Measurements from ENCODE around the gene XCL2. TPM values are rescaled to one million over a fixed set of nuclear protein-coding genes. Genes with fewer than 3 reads are reported as not detected.
"Not testable (repeated sequence)": the region's sequence is repeated elsewhere in the genome, so short reads cannot be mapped to it uniquely, and the experiment has no call there.

XCL2 gene
- total RNA-seq, 2 donors from 2014 or later, result not detected

DNA sequence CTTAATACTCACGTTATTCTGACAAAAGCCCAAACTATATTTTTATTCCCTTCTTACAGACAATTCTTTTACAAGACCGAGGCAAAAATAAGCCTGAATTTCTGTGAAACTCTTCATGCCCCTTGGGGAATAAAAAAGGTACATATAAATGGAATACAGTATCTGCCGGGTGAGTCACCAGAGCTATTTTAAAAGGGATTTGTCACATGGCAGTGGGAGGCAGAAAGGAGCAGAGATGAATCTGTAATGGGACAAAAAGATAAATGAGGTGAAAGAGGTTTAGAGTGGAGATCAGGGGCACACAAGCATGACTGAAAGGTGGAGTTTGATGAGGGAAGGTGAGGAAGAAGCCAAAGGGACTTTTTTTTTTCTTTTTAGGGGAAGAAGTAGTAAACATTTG is 41.4 kb upstream of the XCL2 start:
- Histone ChIP-seq H3K27me3 (no peaks in the 10 kb centered on the region), H3K27ac (no peak overlapping the region), H3K4me1 (no peaks in the 10 kb centered on the region), H3K36me3 (replicated peaks in 1 of 2; ENCODE audit: insufficient read depth in 1 of 2, low read depth in 2 of 2) (no peaks in the 10 kb centered on the region), H3K4me3 (no peak overlapping the region), H3K9me3 (no peaks in the 10 kb centered on the region)
- TF ChIP-seq POLR2A (IDR thresholded peaks at IDR 0.05), result no peak
- TF ChIP-seq, protein P1, sequence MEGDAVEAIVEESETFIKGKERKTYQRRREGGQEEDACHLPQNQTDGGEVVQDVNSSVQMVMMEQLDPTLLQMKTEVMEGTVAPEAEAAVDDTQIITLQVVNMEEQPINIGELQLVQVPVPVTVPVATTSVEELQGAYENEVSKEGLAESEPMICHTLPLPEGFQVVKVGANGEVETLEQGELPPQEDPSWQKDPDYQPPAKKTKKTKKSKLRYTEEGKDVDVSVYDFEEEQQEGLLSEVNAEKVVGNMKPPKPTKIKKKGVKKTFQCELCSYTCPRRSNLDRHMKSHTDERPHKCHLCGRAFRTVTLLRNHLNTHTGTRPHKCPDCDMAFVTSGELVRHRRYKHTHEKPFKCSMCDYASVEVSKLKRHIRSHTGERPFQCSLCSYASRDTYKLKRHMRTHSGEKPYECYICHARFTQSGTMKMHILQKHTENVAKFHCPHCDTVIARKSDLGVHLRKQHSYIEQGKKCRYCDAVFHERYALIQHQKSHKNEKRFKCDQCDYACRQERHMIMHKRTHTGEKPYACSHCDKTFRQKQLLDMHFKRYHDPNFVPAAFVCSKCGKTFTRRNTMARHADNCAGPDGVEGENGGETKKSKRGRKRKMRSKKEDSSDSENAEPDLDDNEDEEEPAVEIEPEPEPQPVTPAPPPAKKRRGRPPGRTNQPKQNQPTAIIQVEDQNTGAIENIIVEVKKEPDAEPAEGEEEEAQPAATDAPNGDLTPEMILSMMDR (IDR thresholded peaks at IDR 0.05), result no peak
- ATAC-seq (no peak), DNase-seq (no peak)
- intact Hi-C loops (cut with DNase I), result no loop called here
- 64 to 66% methylated on average over 3 of the region's 3 CpGs for WGBS, 2 donors

DNA sequence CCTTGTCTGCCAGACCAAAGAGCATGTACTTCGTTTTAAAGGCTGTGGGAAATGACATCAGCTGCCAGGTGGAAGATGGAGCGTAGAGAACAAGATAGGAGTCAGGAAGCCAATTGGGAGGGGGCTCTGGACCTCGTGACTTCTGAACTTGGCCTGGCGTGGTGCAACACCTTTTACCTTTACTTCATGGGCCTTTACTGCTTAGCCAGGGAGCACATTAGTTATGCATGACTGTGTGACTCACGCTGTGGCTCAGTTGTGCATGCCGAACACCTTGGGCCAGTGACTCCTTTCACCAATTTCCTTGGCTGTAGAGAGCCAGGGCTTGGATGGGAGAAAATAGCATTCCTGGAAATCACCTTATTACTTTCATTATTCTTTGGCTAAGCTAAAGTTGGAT is 39.8 kb upstream of the XCL2 start:
- Histone ChIP-seq H3K27ac (no peak overlapping the region), H3K4me1 (no peaks in the 10 kb centered on the region), H3K36me3 (replicated peaks in 1 of 2; ENCODE audit: insufficient read depth in 1 of 2, low read depth in 2 of 2) (no peaks in the 10 kb centered on the region), H3K27me3 (no peaks in the 10 kb centered on the region), H3K9me3 (no peaks in the 10 kb centered on the region), H3K4me3 (no peak overlapping the region)
- TF ChIP-seq, protein P1 (IDR thresholded peaks at IDR 0.05), result no peak
- no peak for TF ChIP-seq POLR2A (IDR thresholded peaks at IDR 0.05)
- DNase-seq, result no peak
- intact Hi-C loops (cut with DNase I), result no loop called here
- WGBS, 2 donors, result 79 to 85% methylated on average over 6 of the region's 6 CpGs
- ATAC-seq, result no peak

DNA sequence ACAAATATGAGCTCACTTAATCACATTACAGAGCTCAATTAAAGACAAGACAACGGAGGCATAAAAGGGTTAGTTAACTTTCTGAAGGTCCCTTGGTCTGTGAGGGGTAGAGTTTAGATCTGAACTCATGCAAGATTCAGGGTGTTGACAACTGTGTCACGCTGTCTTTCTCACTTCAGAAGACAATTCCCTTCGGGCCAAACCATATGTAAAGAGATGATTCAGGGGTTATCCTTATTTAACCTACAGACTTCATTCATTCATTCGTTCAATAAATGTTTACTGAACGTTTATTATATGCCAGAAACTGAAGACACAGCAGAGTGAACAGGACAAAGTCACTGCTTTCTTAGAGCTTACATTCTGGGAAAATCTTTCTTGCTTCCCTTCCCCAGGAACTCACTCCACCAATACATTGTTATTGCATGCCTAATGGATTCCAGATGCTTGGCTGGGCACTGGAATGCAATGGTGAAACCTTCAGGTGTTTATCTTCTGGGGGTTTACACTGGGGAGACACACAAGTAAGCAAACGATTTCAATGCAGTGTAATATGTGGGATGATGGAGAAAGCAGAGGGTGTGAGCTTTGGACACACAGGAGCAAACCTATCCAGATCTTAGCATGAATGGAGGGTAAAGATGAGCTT is 39.0 kb upstream of the XCL2 start:
- DNase-seq (no peak), ATAC-seq (no peak)
- H3K9me3 ChIP-seq, result no peaks in the 10 kb centered on the region
- intact Hi-C loops (cut with DNase I), result no loop called here
- no peaks in the 10 kb centered on the region for H3K27me3 ChIP-seq
- H3K27ac ChIP-seq, result no peak overlapping the region
- no peaks in the 10 kb centered on the region for H3K36me3 ChIP-seq (replicated peaks in 1 of 2; ENCODE audit: insufficient read depth in 1 of 2, low read depth in 2 of 2)
- H3K4me1 ChIP-seq, result no peaks in the 10 kb centered on the region
- WGBS, 2 donors, result 60 to 61% methylated on average over 6 of the region's 6 CpGs
- no peak overlapping the region for H3K4me3 ChIP-seq
- TF ChIP-seq, protein P1 (IDR thresholded peaks at IDR 0.05), result no peak
- TF ChIP-seq POLR2A (IDR thresholded peaks at IDR 0.05), result no peak

DNA sequence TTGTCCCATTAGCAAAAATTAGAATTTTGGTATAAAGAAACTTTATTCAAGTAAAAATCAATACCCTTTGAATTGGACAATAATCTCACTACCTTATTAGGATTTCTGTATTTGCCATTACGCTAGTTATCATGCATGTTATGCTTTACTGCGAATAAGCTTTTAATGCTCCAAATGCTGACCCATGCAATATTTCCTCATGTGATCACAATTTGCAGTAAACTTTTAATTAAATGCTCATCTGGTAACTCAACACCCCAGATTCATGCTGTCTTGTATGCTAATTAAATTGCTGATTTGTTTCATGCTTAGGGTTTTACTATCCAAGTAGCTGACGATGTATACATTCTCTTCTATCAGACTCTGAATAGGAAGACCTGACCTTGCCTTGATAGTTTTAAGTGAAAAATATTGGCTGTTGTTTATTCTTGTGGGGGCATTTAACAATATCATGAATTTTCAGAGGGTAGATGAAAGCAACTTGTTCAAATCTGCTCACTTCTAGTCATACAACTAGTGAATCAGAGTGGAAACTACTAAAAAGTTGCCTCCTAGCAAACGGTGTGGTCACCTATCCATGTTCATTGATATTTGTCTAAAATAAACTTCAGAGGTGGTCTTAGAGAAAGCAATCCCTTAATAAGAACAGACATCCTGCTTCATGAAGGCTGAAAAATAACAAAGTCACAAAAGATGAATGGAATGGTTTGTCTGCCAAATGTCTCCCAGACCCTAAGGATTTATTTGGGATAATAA is 38.2 kb upstream of the XCL2 start:
- Histone ChIP-seq H3K9me3 (no peaks in the 10 kb centered on the region), H3K27ac (no peak overlapping the region), H3K4me3 (no peak overlapping the region), H3K36me3 (replicated peaks in 1 of 2; ENCODE audit: insufficient read depth in 1 of 2, low read depth in 2 of 2) (no peaks in the 10 kb centered on the region), H3K4me1 (no peaks in the 10 kb centered on the region), H3K27me3 (no peaks in the 10 kb centered on the region)
- intact Hi-C loops (cut with DNase I), result no loop called here
- ATAC-seq (no peak), DNase-seq (no peak)
- TF ChIP-seq POLR2A (IDR thresholded peaks at IDR 0.05), result no peak
- TF ChIP-seq, protein P1 (IDR thresholded peaks at IDR 0.05), result no peak
- WGBS, 2 donors, result 85 to 87% methylated on average over 4 of the region's 4 CpGs

DNA sequence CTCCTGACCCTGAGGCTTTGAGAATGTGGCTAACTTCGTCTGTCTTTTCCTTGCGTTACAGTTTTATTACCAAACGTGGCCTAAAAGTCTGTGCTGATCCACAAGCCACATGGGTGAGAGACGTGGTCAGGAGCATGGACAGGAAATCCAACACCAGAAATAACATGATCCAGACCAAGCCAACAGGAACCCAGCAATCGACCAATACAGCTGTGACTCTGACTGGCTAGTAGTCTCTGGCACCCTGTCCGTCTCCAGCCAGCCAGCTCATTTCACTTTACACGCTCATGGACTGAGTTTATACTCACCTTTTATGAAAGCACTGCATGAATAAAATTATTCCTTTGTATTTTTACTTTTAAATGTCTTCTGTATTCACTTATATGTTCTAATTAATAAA is 37.2 kb upstream of the XCL2 start:
- ATAC-seq; H3K36me3 ChIP-seq (replicated peaks in 1 of 2; ENCODE audit: insufficient read depth in 1 of 2, low read depth in 2 of 2); H3K9me3 ChIP-seq; H3K27ac ChIP-seq; H3K4me1 ChIP-seq; DNase-seq; H3K27me3 ChIP-seq; H3K4me3 ChIP-seq; intact Hi-C loops (cut with DNase I): not testable (repeated sequence)
- WGBS, 2 donors, result 66 to 76% methylated on average over 7 of the region's 7 CpGs

DNA sequence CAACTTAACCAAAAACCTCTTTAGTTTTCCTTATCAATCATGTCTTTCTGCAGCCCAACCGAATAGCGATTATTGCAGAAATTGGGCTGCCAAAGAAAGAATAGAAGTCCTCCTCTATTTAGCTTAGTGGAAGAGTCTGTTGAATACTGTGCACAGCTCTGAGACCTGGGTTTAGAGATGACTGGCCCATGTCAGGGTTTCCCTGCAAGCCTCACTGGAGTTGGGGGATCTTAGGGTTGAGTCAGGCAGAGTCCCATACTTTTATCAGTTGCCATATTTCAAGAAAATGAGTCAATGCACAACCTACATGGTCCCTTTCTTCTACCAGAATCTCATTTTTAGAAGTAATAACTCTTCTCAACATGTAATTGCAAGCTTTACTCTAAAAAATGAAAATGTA is 36.5 kb upstream of the XCL2 start:
- H3K36me3 ChIP-seq (replicated peaks in 1 of 2; ENCODE audit: insufficient read depth in 1 of 2, low read depth in 2 of 2); H3K27ac ChIP-seq; H3K4me1 ChIP-seq; H3K9me3 ChIP-seq; ATAC-seq; DNase-seq; intact Hi-C loops (cut with DNase I); H3K27me3 ChIP-seq; H3K4me3 ChIP-seq: not testable (repeated sequence)
- WGBS, 2 donors, result 77 to 94% methylated on average over 2 of the region's 2 CpGs

DNA sequence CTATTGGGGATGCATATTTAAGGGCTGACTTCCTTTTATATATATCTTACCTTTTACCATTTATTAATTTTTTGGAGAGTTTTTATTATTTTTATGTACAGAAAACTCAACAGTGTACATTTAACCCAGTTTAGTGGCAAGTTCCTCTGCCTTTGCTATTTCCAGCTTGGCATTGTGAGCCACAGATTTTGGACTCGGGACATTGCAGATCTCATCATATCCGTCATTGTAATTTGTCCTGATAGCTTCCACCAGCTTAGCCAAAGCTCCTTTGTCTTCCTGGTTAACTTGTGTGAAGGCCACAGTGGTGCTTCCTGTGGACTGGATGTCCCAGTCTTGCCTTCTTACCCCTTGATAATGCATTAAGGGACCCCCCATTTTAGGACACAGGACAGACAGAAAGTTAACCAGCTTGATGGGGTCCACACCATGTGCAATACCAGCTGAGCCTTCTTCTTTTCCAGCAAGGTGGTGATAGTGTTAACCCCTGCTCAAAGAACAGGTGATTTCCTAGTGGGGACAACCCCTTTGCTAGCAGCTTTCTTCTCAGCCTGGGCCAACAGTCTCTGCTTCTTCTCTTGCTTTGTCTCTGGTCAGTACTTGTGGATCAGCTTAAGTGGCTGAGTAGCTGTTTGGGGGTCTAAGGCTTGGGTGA is 34.9 kb upstream of the XCL2 start:
- WGBS, 2 donors, result 73 to 78% methylated on average over 2 of the region's 2 CpGs
- intact Hi-C loops (cut with DNase I); ATAC-seq; H3K9me3 ChIP-seq; H3K36me3 ChIP-seq (replicated peaks in 1 of 2; ENCODE audit: insufficient read depth in 1 of 2, low read depth in 2 of 2); H3K4me3 ChIP-seq; H3K4me1 ChIP-seq; H3K27me3 ChIP-seq; DNase-seq; H3K27ac ChIP-seq: not testable (repeated sequence)

DNA sequence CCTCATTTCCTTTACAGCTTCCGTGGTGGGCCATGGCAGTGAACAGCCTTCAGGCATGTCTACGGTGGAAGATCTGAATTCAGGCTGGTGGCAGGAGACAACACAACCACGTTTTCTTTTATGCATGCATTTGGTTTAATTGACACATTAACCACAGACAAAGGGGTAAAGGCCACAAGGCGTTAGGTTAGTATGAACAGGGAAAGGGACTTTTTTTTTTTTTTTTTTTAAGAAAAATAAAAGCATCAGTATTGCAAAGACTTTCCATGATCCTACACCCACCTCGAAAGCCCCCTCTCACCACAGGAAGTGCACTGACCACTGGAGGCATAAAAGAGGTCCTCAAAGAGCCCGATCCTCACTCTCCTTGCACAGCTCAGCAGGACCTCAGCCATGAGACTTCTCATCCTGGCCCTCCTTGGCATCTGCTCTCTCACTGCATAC is 32.5 kb upstream of the XCL2 start, which contains the start of gene XCL1:
Gene XCL1, plus strand, starts transcription at position 361 of the 444 bp plus-strand sequence. Its CDS starts 33 bp downstream, at position 394.
- 64% methylated on average over 3 to 4 of the region's 6 CpGs for WGBS, 2 donors
- H3K4me1 ChIP-seq; H3K9me3 ChIP-seq; H3K4me3 ChIP-seq; H3K27ac ChIP-seq; ATAC-seq; intact Hi-C loops (cut with DNase I); H3K36me3 ChIP-seq (replicated peaks in 1 of 2; ENCODE audit: insufficient read depth in 1 of 2, low read depth in 2 of 2); DNase-seq; H3K27me3 ChIP-seq: not testable (repeated sequence)
